RWPE2 (cell line): ENCODE results near the gene NIP7.

Experiments
- ATAC-seq: fragments of 200-7000 bp; cut with Tn5 transposase; 3 replicates; pipeline ENCODE4 v1.9.1; 2021; ENCODE audit warnings: low read depth
- DNase-seq: peaks from one replicate; pipeline ENCODE4 v3.0.0-alpha.2; 2020; ENCODE audit warnings: low spot score
- H3K27ac ChIP-seq: fragments of 450-650 bp; 2 replicates; pipeline ENCODE4 v1.5.1; 2017; ENCODE audit warnings: mild to moderate bottlenecking; ENCODE audit not compliant: poor library complexity, severe bottlenecking
- H3K27me3 ChIP-seq: fragments of 250-450 bp; sonication (Bioruptor Pico); 2 replicates; pipeline ENCODE4 v1.5.1; 2021; ENCODE audit warnings: mild to moderate bottlenecking, moderate library complexity; ENCODE audit not compliant: insufficient read depth, poor library complexity, severe bottlenecking
- H3K36me3 ChIP-seq: fragments of 250-450 bp; sonication (Bioruptor Pico); 2 replicates; pipeline ENCODE4 v1.5.1; 2020; ENCODE audit warnings: low read depth, mild to moderate bottlenecking, moderate library complexity
- H3K4me1 ChIP-seq: fragments of 250-450 bp; sonication (Bioruptor Pico); 2 replicates; pipeline ENCODE4 v1.5.1; 2021; ENCODE audit warnings: mild to moderate bottlenecking, moderate library complexity; ENCODE audit not compliant: insufficient read depth, poor library complexity, severe bottlenecking
- H3K4me3 ChIP-seq: fragments of 250-450 bp; sonication (Bioruptor Pico); 2 replicates; pipeline ENCODE4 v1.5.1; 2021; ENCODE audit warnings: mild to moderate bottlenecking, moderate library complexity; ENCODE audit not compliant: severe bottlenecking
- H3K9me3 ChIP-seq: fragments of 250-450 bp; sonication (Bioruptor Pico); 2 replicates; pipeline ENCODE4 v1.5.1; 2021; ENCODE audit warnings: mild to moderate bottlenecking, moderate library complexity; ENCODE audit not compliant: severe bottlenecking
- CTCF ChIP-seq: fragments of 450-650 bp; IDR thresholded peaks from one replicate; pipeline ENCODE4 v1.5.1; 2017; ENCODE audit warnings: mild to moderate bottlenecking, moderate library complexity; ENCODE audit not compliant: poor library complexity, severe bottlenecking

The NIP7 gene

GRCh38 chr16:69368866-69369265, 29.3 kb downstream of the NIP7 start:
- Histone ChIP-seq H3K4me1 (no peaks in the 10 kb centered on the region), H3K36me3 (peaks cover 86% of the 10 kb centered on the region), H3K9me3 (no peaks in the 10 kb centered on the region), H3K27ac (no peak overlapping the region), H3K4me3 (no peak overlapping the region), H3K27me3 (no peaks in the 10 kb centered on the region)
- TF ChIP-seq CTCF, result no peak
- ATAC-seq (no peak), DNase-seq (no peak)

- Histone ChIP-seq H3K36me3 (peaks cover 84% of the 10 kb centered on the region), H3K4me3 (no peak overlapping the region), H3K9me3 (no peaks in the 10 kb centered on the region), H3K4me1 (no peaks in the 10 kb centered on the region), H3K27ac (no peak overlapping the region), H3K27me3 (no peaks in the 10 kb centered on the region)
- ATAC-seq, result no peak
- no peak for TF ChIP-seq CTCF
- DNase-seq, result no peak
These were observed 32.0 kb downstream of the NIP7 start for GRCh38 chr16:69371564-69371963.

- ATAC-seq (no peak), DNase-seq (no peak)
- Histone ChIP-seq H3K27ac (no peak overlapping the region), H3K4me3 (no peak overlapping the region), H3K4me1 (no peaks in the 10 kb centered on the region), H3K27me3 (no peaks in the 10 kb centered on the region), H3K9me3 (no peaks in the 10 kb centered on the region), H3K36me3 (peaks cover 76% of the 10 kb centered on the region)
- no peak for TF ChIP-seq CTCF
These were observed 33.4 kb downstream of the NIP7 start for GRCh38 chr16:69373019-69373418.

GRCh38 chr16:69376393-69377059, 37.0 kb downstream of the NIP7 start:
- ATAC-seq (no peak), DNase-seq (no peak)
- no peaks in the 10 kb centered on the region for H3K4me1 ChIP-seq
- H3K4me3 ChIP-seq, result no peak overlapping the region
- TF ChIP-seq CTCF, result no peak
- no peaks in the 10 kb centered on the region for H3K9me3 ChIP-seq
- no peaks in the 10 kb centered on the region for H3K27me3 ChIP-seq
- H3K36me3 ChIP-seq, result peaks cover 80% of the 10 kb centered on the region
- H3K27ac ChIP-seq, result no peak overlapping the region

GRCh38 chr16:69378036-69378435, 38.5 kb downstream of the NIP7 start:
- no peaks in the 10 kb centered on the region for H3K4me1 ChIP-seq
- no peak for DNase-seq
- TF ChIP-seq CTCF, result no peak
- no peak for ATAC-seq
- H3K9me3 ChIP-seq, result no peaks in the 10 kb centered on the region
- peaks cover 80% of the 10 kb centered on the region for H3K36me3 ChIP-seq
- no peak overlapping the region for H3K4me3 ChIP-seq
- no peaks in the 10 kb centered on the region for H3K27me3 ChIP-seq
- H3K27ac ChIP-seq, result no peak overlapping the region
